Measurements from ENCODE around the gene HINFP.

HINFP gene

GRCh38 chr11:119121008-119121810 lies at the start of gene HINFP:
Gene HINFP, plus strand, starts transcription at chr11:119121580. Its CDS starts 5,365 bp downstream, at chr11:119126945.
- peak; percentile 99 for DNase-seq (ENCODE audit: low spot score)

GRCh38 chr11:119077839-119078238 lies 43.5 kb upstream of the HINFP start:
- DNase-seq (ENCODE audit: low spot score), result no peak

- no peak for DNase-seq (ENCODE audit: low spot score)
Measured at GRCh38 chr11:119078675-119079420, 42.5 kb upstream of the HINFP start.

- no peak for DNase-seq (ENCODE audit: low spot score)
Measured at GRCh38 chr11:119081682-119082260, 39.6 kb upstream of the HINFP start.

- DNase-seq (ENCODE audit: low spot score), result peak; percentile 92
Measured at GRCh38 chr11:119084663-119085436, 36.5 kb upstream of the HINFP start, which contains the start of gene HMBS. Gene HMBS, plus strand, starts transcription at chr11:119084881. Its CDS starts 153 bp downstream, at chr11:119085034.

GRCh38 chr11:119085437-119085847 lies 35.9 kb upstream of the HINFP start:
- no peak for DNase-seq (ENCODE audit: low spot score)

GRCh38 chr11:119087123-119087522 lies 34.3 kb upstream of the HINFP start:
- no peak for DNase-seq (ENCODE audit: low spot score)

- peak; percentile 72 for DNase-seq (ENCODE audit: low spot score)
Measured at GRCh38 chr11:119087747-119088241, 33.6 kb upstream of the HINFP start.

GRCh38 chr11:119088406-119088805 lies 33.0 kb upstream of the HINFP start:
- DNase-seq (ENCODE audit: low spot score), result no peak

- DNase-seq (ENCODE audit: low spot score), result no peak
Measured at GRCh38 chr11:119089319-119089718, 32.1 kb upstream of the HINFP start.

- no peak for DNase-seq (ENCODE audit: low spot score)
Measured at GRCh38 chr11:119091178-119091577, 30.2 kb upstream of the HINFP start.

- no peak for DNase-seq (ENCODE audit: low spot score)
Measured at GRCh38 chr11:119091966-119092879, 29.2 kb upstream of the HINFP start.

- no peak for DNase-seq (ENCODE audit: low spot score)
Measured at GRCh38 chr11:119092880-119093842, 28.2 kb upstream of the HINFP start.

- no peak for DNase-seq (ENCODE audit: low spot score)
Measured at GRCh38 chr11:119093942-119094815, 27.2 kb upstream of the HINFP start.

GRCh38 chr11:119094816-119095065 lies 26.6 kb upstream of the HINFP start:
- DNase-seq (ENCODE audit: low spot score), result peak; percentile 77

- peak; percentile 99 for DNase-seq (ENCODE audit: low spot score)
Measured at GRCh38 chr11:119095066-119095880, 26.1 kb upstream of the HINFP start.

GRCh38 chr11:119099711-119100110 lies 21.7 kb upstream of the HINFP start:
- DNase-seq (ENCODE audit: low spot score), result no peak

Data from SW480 (cell line).